SK-N-SH (cell line): ENCODE measurements around the gene C12orf42. TPM values are rescaled to one million over a fixed set of nuclear protein-coding genes. Genes with fewer than 3 reads are reported as not detected.

Experiments used
- CTCF ChIA-PET: fragments of 300-600, 350-600 bp; formaldehyde crosslinking; extraction: SDS; loops from one replicate; lab custom pipeline; 2021; lab: Yijun Ruan, JAX
- POLR2A ChIA-PET: fragments of 350-600 bp; sonication (Branson Sonifier 250); formaldehyde crosslinking; extraction: SDS; loops from one replicate; lab custom pipeline; 2020; ENCODE audit warnings: antibody characterized with exemption, inconsistent platforms; lab: Yijun Ruan, JAX
- DNase-seq: peaks from one replicate; pipeline ENCODE4 v3.0.0; 2012
- H2AFZ ChIP-seq: fragments of 200-600 bp; sonication (generic); 2 replicates; pipeline ENCODE4 v1.8.1; 2016; ENCODE audit warnings: antibody characterized with exemption, mild to moderate bottlenecking, low read depth
- H3F3A ChIP-seq: fragments of 200-600 bp; sonication (generic); replicated peaks from 2 replicates; pipeline ENCODE3; 2016; ENCODE audit warnings: antibody characterized with exemption, mild to moderate bottlenecking; ENCODE audit not compliant: insufficient read depth
- H3K27ac ChIP-seq, 2 experiments: fragments of 200-500 bp in 1 of 2; fragments of 200-600 bp in 1 of 2; sonication (Bioruptor generic) in 1 of 2; sonication (generic), shearing (Covaris generic) in 1 of 2; 2 replicates each; pipeline versions ENCODE4 v1.5.1 to v1.6.1; 2014 to 2016; ENCODE audit warnings: low read depth in 2 of 2, inconsistent platforms in 1 of 2, low read length in 1 of 2, mild to moderate bottlenecking in 1 of 2, mixed read lengths in 1 of 2
- H3K27me3 ChIP-seq: fragments of 200-600 bp; sonication (generic), shearing (Covaris generic); 2 replicates; pipeline ENCODE4 v1.6.1; 2016; ENCODE audit warnings: mixed run types; ENCODE audit not compliant: insufficient read depth
- H3K36me3 ChIP-seq, 2 experiments: fragments of 200-500 bp in 1 of 2; fragments of 200-600 bp in 1 of 2; sonication (Bioruptor generic) in 1 of 2; sonication (generic) in 1 of 2; replicated peaks in 1 of 2; 2 replicates each; pipeline versions ENCODE3 to v1.5.1; 2014 to 2016; ENCODE audit warnings: low read length in 1 of 2, mild to moderate bottlenecking in 1 of 2; ENCODE audit not compliant: insufficient read depth in 2 of 2, control insufficient read depth in 1 of 2
- H3K4me1 ChIP-seq, 2 experiments: fragments of 200-500 bp in 1 of 2; fragments of 200-600 bp in 1 of 2; sonication (Bioruptor generic) in 1 of 2; sonication (generic), shearing (Covaris generic) in 1 of 2; 2 replicates each; pipeline versions ENCODE4 v1.5.1 to v1.6.1; 2014 to 2016; ENCODE audit warnings: low read depth in 1 of 2, low read length in 1 of 2, mixed run types in 1 of 2; ENCODE audit not compliant: insufficient read depth in 2 of 2, control insufficient read depth in 1 of 2
- H3K4me2 ChIP-seq: fragments of 200-600 bp; sonication (generic), shearing (Covaris generic); 2 replicates; pipeline ENCODE4 v1.6.1; 2017; ENCODE audit warnings: mixed run types
- H3K4me3 ChIP-seq, 2 experiments: fragments of 200-500 bp in 1 of 2; fragments of 200-600 bp in 1 of 2; sonication (Bioruptor generic) in 1 of 2; sonication (generic), shearing (Covaris generic) in 1 of 2; 2 replicates each; pipeline versions ENCODE4 v1.5.1 to v1.8.1; 2014 to 2016; ENCODE audit warnings: low read depth in 2 of 2, inconsistent platforms in 1 of 2, low read length in 1 of 2, mild to moderate bottlenecking in 1 of 2, mixed read lengths in 1 of 2, moderate library complexity in 1 of 2
- H3K79me2 ChIP-seq: fragments of 200-600 bp; sonication (generic); 2 replicates; pipeline ENCODE4 v1.8.1; 2017; ENCODE audit warnings: mild to moderate bottlenecking; ENCODE audit not compliant: insufficient read depth
- H3K9ac ChIP-seq: fragments of 200-600 bp; sonication (generic); 2 replicates; pipeline ENCODE4 v1.6.1; 2017; ENCODE audit warnings: mixed run types
- H3K9me2 ChIP-seq: fragments of 200-600 bp; sonication (generic); 2 replicates; pipeline ENCODE4 v1.6.1; 2017; ENCODE audit warnings: mixed run types
- H3K9me3 ChIP-seq: fragments of 200-600 bp; sonication (generic); 2 replicates; pipeline ENCODE4 v1.6.1; 2017; ENCODE audit warnings: mixed run types, mild to moderate bottlenecking, moderate library complexity
- H4K20me1 ChIP-seq: fragments of 200-600 bp; sonication (generic); 2 replicates; pipeline ENCODE4 v1.6.1; 2017; ENCODE audit warnings: mild to moderate bottlenecking, mixed run types; ENCODE audit not compliant: insufficient read depth
- EP300 ChIP-seq, 2 experiments: IDR thresholded peaks; 2 replicates each; pipeline versions ENCODE4 v1.4.0 to v1.6.1; 2012; ENCODE audit warnings: borderline replicate concordance in 1 of 2, low read depth in 1 of 2, low read length in 1 of 2
- FOSL2 ChIP-seq: IDR thresholded peaks from 2 replicates; pipeline ENCODE4 v1.4.0; 2012; ENCODE audit warnings: low read depth, mild to moderate bottlenecking, moderate library complexity, borderline replicate concordance
- GABPA ChIP-seq: IDR thresholded peaks from 2 replicates; pipeline ENCODE4 v1.4.0; 2012; ENCODE audit warnings: low read depth, mild to moderate bottlenecking
- IRF3 ChIP-seq: fragments of 150-350 bp; IDR thresholded peaks from 2 replicates; pipeline ENCODE4 v1.6.1; 2016; ENCODE audit warnings: mild to moderate bottlenecking, low read depth, low read length
- JUND ChIP-seq: IDR thresholded peaks from 2 replicates; pipeline ENCODE4 v1.4.0; 2012
- MXI1 ChIP-seq: IDR thresholded peaks from 2 replicates; pipeline ENCODE4 v1.6.1; 2012; ENCODE audit warnings: mild to moderate bottlenecking, low read depth, low read length, improper control_type of control experiment
- NRF1 ChIP-seq: IDR thresholded peaks from 2 replicates; pipeline ENCODE4 v1.6.1; 2012; ENCODE audit warnings: low read depth, mild to moderate bottlenecking, low read length
- POLR2AphosphoS5 ChIP-seq: IDR thresholded peaks from 2 replicates; pipeline ENCODE4 v1.6.1; 2012; ENCODE audit warnings: low read depth, low read length
- REST ChIP-seq: IDR thresholded peaks from 2 replicates; pipeline ENCODE4 v1.6.1; 2012; ENCODE audit warnings: mild to moderate bottlenecking, low read depth, low read length, moderate library complexity
- RXRA ChIP-seq: IDR thresholded peaks from 2 replicates; pipeline ENCODE4 v1.4.0; 2012; ENCODE audit warnings: low read depth, mild to moderate bottlenecking, borderline replicate concordance
- SIN3A ChIP-seq: IDR thresholded peaks from 2 replicates; pipeline ENCODE4 v1.6.1; 2012; ENCODE audit warnings: low read depth, mild to moderate bottlenecking, low read length, moderate library complexity, borderline replicate concordance
- TAF1 ChIP-seq: IDR thresholded peaks from 2 replicates; pipeline ENCODE4 v1.6.1; 2012; ENCODE audit warnings: low read depth, mild to moderate bottlenecking, low read length, moderate library complexity, borderline replicate concordance
- TCF12 ChIP-seq: IDR thresholded peaks from 2 replicates; pipeline ENCODE4 v1.4.0; 2012
- TEAD4 ChIP-seq: IDR thresholded peaks from 2 replicates; pipeline ENCODE4 v1.4.0; 2012; ENCODE audit warnings: mild to moderate bottlenecking, borderline replicate concordance; ENCODE audit not compliant: insufficient read depth
- WGBS: methylation state at CpG from one replicate; pipeline ENCODE4 v1.1.6; 2017; ENCODE audit warnings: low lambda C conversion rate; 5-methylcytosine and 5-hydroxymethylcytosine counted together
- polyA plus RNA-seq, 3 experiments: library from polyadenylated mRNA; depleted of rRNA; stranded (reverse); fragments of >200 nt; gene quantifications; 2 replicates each; pipeline ENCODE4 v1.2.3, GENCODE V29; 2012
- TF ChIP-seq, protein P1 (sequence below): IDR thresholded peaks from 2 replicates; pipeline ENCODE4 v1.4.0; 2012; ENCODE audit warnings: low read depth

The C12orf42 gene
- polyA plus RNA-seq, 1 of the 3 experiments (the other 2 are of a cell fraction) = not detected

GRCh38 chr12:103368167-103368566 is 127.6 kb downstream of the C12orf42 start (continued):
- TF ChIP-seq REST = no peak
- TF ChIP-seq MXI1 = no peak
- no peak for TF ChIP-seq NRF1
- TF ChIP-seq, all 33 proteins: peak for 0

- CTCF ChIA-PET = no interaction called here
These were observed 141.4 kb downstream of the C12orf42 start for GRCh38 chr12:103354403-103354802.

DNA sequence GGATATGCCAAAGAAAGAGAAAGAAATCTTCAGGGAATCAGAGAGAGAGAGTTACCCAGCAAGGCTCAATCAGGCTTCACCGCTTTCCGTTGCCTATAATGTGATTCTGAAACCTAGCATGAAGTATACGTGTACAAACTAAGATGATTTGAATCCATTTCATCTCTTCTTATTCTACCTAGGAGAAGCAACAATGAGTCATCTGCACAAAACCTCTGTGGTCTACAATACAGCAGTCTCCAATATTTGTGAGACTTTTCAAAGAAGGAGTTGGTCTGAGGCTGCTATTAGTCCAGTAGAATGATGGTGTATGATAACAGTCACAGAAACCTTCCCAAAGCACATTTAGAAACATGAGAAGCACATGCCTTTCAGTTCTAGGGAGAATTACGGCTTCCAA is 141.9 kb downstream of the C12orf42 start:
- WGBS = 28% methylated on average over 4 of the region's 4 CpGs
- TF ChIP-seq, protein P1, sequence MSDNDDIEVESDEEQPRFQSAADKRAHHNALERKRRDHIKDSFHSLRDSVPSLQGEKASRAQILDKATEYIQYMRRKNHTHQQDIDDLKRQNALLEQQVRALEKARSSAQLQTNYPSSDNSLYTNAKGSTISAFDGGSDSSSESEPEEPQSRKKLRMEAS = no peak
- TF ChIP-seq SIN3A (no peak), EP300 (IDR thresholded peaks at IDR 0.05; ENCODE audit: borderline replicate concordance in 1 of 2, low read depth in 1 of 2, low read length in 1 of 2) (no peak), TAF1 (no peak), REST (no peak), RXRA (no peak), FOSL2 (no peak), GABPA (no peak), TEAD4 (no peak), TCF12 (no peak), NRF1 (no peak), JUND (no peak)
- POLR2A ChIA-PET = no interaction called here
- Histone ChIP-seq H3K4me3 (no peak overlapping the region), H3K9me2 (no peaks in the 10 kb centered on the region; the same call in 1 of the 2 replicates), H3K79me2 (no peaks in the 10 kb centered on the region), H3K4me2 (no peak overlapping the region), H3K9me3 (no peaks in the 10 kb centered on the region; the same call in 1 of the 2 replicates), H3K4me1 (no peaks in the 10 kb centered on the region), H3K27ac (no peak overlapping the region), H3F3A (no peaks in the 10 kb centered on the region), H3K9ac (no peak overlapping the region), H2AFZ (no peak overlapping the region), H4K20me1 (no peaks in the 10 kb centered on the region), H3K27me3 (no peaks in the 10 kb centered on the region), H3K36me3 (no peaks in the 10 kb centered on the region)
- CTCF ChIA-PET = no interaction called here
- DNase-seq = no peak

More at GRCh38 chr12:103354403-103354802, 141.4 kb downstream of the C12orf42 start:
- Histone ChIP-seq H3K27ac (no peak overlapping the region), H3K9ac (no peak overlapping the region), H3K4me3 (no peak overlapping the region), H3K27me3 (no peaks in the 10 kb centered on the region), H3K9me3 (no peaks in the 10 kb centered on the region; the same call in 1 of the 2 replicates), H3K4me1 (no peaks in the 10 kb centered on the region), H3K36me3 (no peaks in the 10 kb centered on the region), H2AFZ (no peak overlapping the region), H3K4me2 (no peak overlapping the region), H3K79me2 (no peaks in the 10 kb centered on the region), H3F3A (no peaks in the 10 kb centered on the region), H3K9me2 (no peaks in the 10 kb centered on the region; the same call in 1 of the 2 replicates), H4K20me1 (no peaks in the 10 kb centered on the region)
- 53% methylated on average over 2 of the region's 2 CpGs for WGBS
- POLR2A ChIA-PET = no interaction called here
- DNase-seq = no peak
- TF ChIP-seq FOSL2 (no peak), IRF3 (no peak), POLR2AphosphoS5 (no peak)
